K562 (cell line): ENCODE results near the gene TLR8. TPM values are rescaled to one million over a fixed set of nuclear protein-coding genes. Genes with fewer than 3 reads are reported as not detected.
A peak's percentile ranks its signal among the peaks of the same experiment; 100 is the strongest.

Experiments used
- ATF1 ChIP-seq, 2 experiments: fragments of 450-650 bp in 1 of 2; IDR thresholded peaks; 2 replicates each; pipeline ENCODE4 v1.6.1; 2016; ENCODE audit warnings: missing compliant biosample characterization in 1 of 2, missing genetic modification characterization in 1 of 2
- C11orf30 ChIP-seq: fragments of 450-650 bp; IDR thresholded peaks from 2 replicates; pipeline ENCODE4 v1.6.1; 2016; ENCODE audit warnings: low read depth, mild to moderate bottlenecking
- DEAF1 ChIP-seq: fragments of 450-650 bp; formaldehyde crosslinking; IDR thresholded peaks from 2 replicates; pipeline ENCODE4 v1.4.0; 2020; ENCODE audit warnings: mild to moderate bottlenecking, moderate library complexity
- ELF1 ChIP-seq: fragments of 200-800 bp; sonication (Bioruptor generic); IDR thresholded peaks from 2 replicates; pipeline ENCODE4 v1.6.1; 2016; ENCODE audit warnings: missing genetic modification characterization, missing compliant biosample characterization
- FOXK1 ChIP-seq: sonication (generic); formaldehyde crosslinking; IDR thresholded peaks from 2 replicates; pipeline ENCODE4 v1.8.0; 2022; ENCODE audit warnings: missing genetic modification reagents, mild to moderate bottlenecking, borderline replicate concordance
- FOXP1 ChIP-seq: sonication (generic); formaldehyde crosslinking; IDR thresholded peaks from 2 replicates; pipeline ENCODE4 v1.8.0; 2022; ENCODE audit warnings: mild to moderate bottlenecking, missing genetic modification reagents
- GABPB2 ChIP-seq: fragments of 250-450 bp; sonication (Bioruptor Pico); conservative IDR thresholded peaks from 2 replicates; pipeline ENCODE4 v1.5.1; 2021; ENCODE audit warnings: mild to moderate bottlenecking
- HDAC1 ChIP-seq, 2 experiments: fragments of 450-650 bp; IDR thresholded peaks; 2 replicates each; pipeline ENCODE4 v1.6.1; 2016 to 2017; ENCODE audit warnings: inconsistent platforms in 1 of 2, mild to moderate bottlenecking in 1 of 2, moderate library complexity in 1 of 2
- HNRNPUL1 ChIP-seq: fragments of 200-400 bp; formaldehyde crosslinking; IDR thresholded peaks from 2 replicates; pipeline ENCODE4 v1.6.1; 2017; ENCODE audit warnings: low read length
- NBN ChIP-seq: fragments of 450-650 bp; IDR thresholded peaks from 2 replicates; pipeline ENCODE4 v1.6.1; 2016; ENCODE audit warnings: low read depth, mild to moderate bottlenecking
- PBX2 ChIP-seq, 2 experiments: IDR thresholded peaks in 1 of 2; conservative IDR thresholded peaks in 1 of 2; 2 replicates each; pipeline ENCODE4 v1.6.1; 2016; ENCODE audit warnings: low read depth in 2 of 2, mild to moderate bottlenecking in 1 of 2, missing compliant biosample characterization in 1 of 2, missing genetic modification characterization in 1 of 2, moderate library complexity in 1 of 2
- POLR2H ChIP-seq: IDR thresholded peaks from 2 replicates; pipeline ENCODE4 v1.6.1; 2016; ENCODE audit warnings: missing genetic modification characterization, low read depth, mild to moderate bottlenecking, control low read depth, missing compliant biosample characterization, moderate library complexity
- PURB ChIP-seq: sonication (generic); formaldehyde crosslinking; IDR thresholded peaks from 2 replicates; pipeline ENCODE4 v1.9.0; 2021; ENCODE audit warnings: low read depth, mild to moderate bottlenecking, missing genetic modification reagents
- SIX5 ChIP-seq, 2 experiments: IDR thresholded peaks; 2 replicates each; pipeline ENCODE4 v1.6.1; 2011; ENCODE audit warnings: low read length in 2 of 2, borderline replicate concordance in 1 of 2, low read depth in 1 of 2, mild to moderate bottlenecking in 1 of 2, moderate library complexity in 1 of 2; ENCODE audit not compliant: insufficient read depth in 1 of 2
- TCF7L2 ChIP-seq: fragments of 150-350 bp; IDR thresholded peaks from 2 replicates; pipeline ENCODE4 v1.6.1; 2016; ENCODE audit warnings: low read depth, mild to moderate bottlenecking, low read length, moderate library complexity
- U2AF2 ChIP-seq: fragments of 200-400 bp; formaldehyde crosslinking; optimal IDR thresholded peaks from 2 replicates; pipeline ENCODE3; 2017; ENCODE audit warnings: low read depth, mild to moderate bottlenecking, low read length
- UBTF ChIP-seq, 2 experiments: IDR thresholded peaks; 2 replicates each; pipeline ENCODE4 v1.6.1; 2012; ENCODE audit warnings: improper control_type of control experiment in 2 of 2, low read depth in 2 of 2, low read length in 2 of 2, borderline replicate concordance in 1 of 2
- ZNF57 ChIP-seq: fragments of 450-650 bp; formaldehyde crosslinking; IDR thresholded peaks from 2 replicates; pipeline ENCODE4 v1.4.0; 2020; ENCODE audit warnings: mild to moderate bottlenecking, moderate library complexity
- polyA plus RNA-seq, 8 experiments: library from polyadenylated mRNA; depleted of rRNA in 4 of 8; stranded (reverse) in 5 of 8; unstranded in 3 of 8; fragments of >200 nt; fragmentation: Nextera tagmentation in 2 of 8; fragmentation: Illumina TruSeq in 1 of 8; extraction: Ambion mirVana in 2 of 8; extraction: Trizol in 1 of 8; gene quantifications; 2 replicates each; pipeline versions ENCODE4 v1.2.1 to v1.2.3, GENCODE V29; 2011 to 2014; ENCODE audit warnings: inconsistent platforms in 1 of 8, missing spikeins in 1 of 8
- total RNA-seq, 7 experiments: library from RNA; depleted of rRNA in 6 of 7; stranded (reverse); fragments of >200 nt in 6 of 7; fragmentation: Illumina TruSeq in 2 of 7; extraction: Trizol in 2 of 7; gene quantifications; 2 replicates each; pipeline versions ENCODE4 v1.2.1 to v1.2.3, GENCODE V29; 2011 to 2021; ENCODE audit warnings: low replicate concordance in 1 of 7
- TF ChIP-seq, protein P1 (sequence below): fragments of 450-650 bp; formaldehyde crosslinking; IDR thresholded peaks from 2 replicates; pipeline ENCODE4 v1.4.0; 2020; ENCODE audit warnings: mild to moderate bottlenecking, moderate library complexity

The TLR8 gene
- total and polyA plus RNA-seq, 9 of the 15 experiments (the other 6 are each of a cell fraction or from before 2014, with no cell fraction given) = not detected

DNA sequence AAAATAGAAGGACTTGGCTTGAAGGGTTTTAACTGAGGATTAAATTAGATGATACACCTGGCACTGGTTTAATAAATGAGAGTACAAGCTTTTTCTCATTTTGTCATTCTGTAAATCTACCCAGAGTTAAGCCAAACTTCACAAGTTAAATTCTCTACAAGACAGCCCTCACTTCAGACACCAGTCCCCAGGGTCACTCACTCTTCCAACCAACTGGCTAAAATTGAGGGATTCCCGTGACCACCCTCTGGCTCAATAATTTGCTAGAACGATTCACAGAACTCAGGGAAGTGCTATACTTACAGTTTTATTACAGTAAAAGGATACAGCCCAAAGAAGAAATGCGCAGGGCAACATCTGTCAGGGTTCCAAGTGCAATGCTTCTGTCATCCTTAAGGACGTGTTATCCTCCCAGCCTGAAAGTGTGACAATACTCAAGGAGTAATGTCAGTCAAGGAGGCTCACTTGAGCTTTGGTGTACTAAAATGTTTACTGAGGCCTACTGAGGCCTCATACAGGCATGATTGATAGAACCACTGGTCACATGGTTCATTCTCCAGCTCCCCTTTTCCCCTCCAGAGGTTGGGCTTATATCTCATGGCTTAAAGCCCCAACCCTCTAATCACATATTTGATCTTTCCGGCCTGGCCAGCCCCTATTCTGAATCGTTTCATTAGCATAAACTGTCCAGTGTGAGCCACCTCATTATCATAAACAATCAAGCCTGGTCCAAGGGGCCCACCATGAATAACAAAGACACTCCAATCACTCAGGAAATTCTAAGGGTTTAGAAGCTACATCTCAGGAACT, 58.9 kb downstream of the TLR8 start (continued):
- TF ChIP-seq SIX5 (IDR thresholded peaks at IDR 0.05; ENCODE audit: borderline replicate concordance in 1 of 2, insufficient read depth in 1 of 2, low read depth in 1 of 2, low read length in 2 of 2) = no peak
- no peak for TF ChIP-seq GABPB2 (CRISPR knock-in tag)
- no peak for TF ChIP-seq ATF1 (CRISPR knock-in tag; IDR thresholded peaks at IDR 0.05)
- TF ChIP-seq ATF1 (tag; IDR thresholded peaks at IDR 0.05) = 0 out of 2 replicates have a peak, but pooled peaks have one; percentile 9
- peak; percentile 83 for TF ChIP-seq POLR2H
- TF ChIP-seq FOXP1 (CRISPR knock-in tag) = no peak
- TF ChIP-seq UBTF (IDR thresholded peaks at IDR 0.05; ENCODE audit: borderline replicate concordance in 1 of 2, low read depth in 2 of 2, low read length in 2 of 2) = no peak
- no peak for TF ChIP-seq ELF1
- no peak for TF ChIP-seq HNRNPUL1
- no peak for TF ChIP-seq PBX2 (CRISPR knock-in tag; IDR thresholded peaks at IDR 0.05; ENCODE audit: low read depth)
- TF ChIP-seq PBX2 (tag; conservative IDR thresholded peaks at IDR 0.05; ENCODE audit: low read depth) = peak; percentile 75
- TF ChIP-seq NBN = no peak
- TF ChIP-seq PURB (CRISPR knock-in tag) = no peak
- no peak for TF ChIP-seq TCF7L2
- TF ChIP-seq FOXK1 (CRISPR knock-in tag) = no peak
- no peak for TF ChIP-seq DEAF1 (CRISPR knock-in tag)
- TF ChIP-seq, protein P1, sequence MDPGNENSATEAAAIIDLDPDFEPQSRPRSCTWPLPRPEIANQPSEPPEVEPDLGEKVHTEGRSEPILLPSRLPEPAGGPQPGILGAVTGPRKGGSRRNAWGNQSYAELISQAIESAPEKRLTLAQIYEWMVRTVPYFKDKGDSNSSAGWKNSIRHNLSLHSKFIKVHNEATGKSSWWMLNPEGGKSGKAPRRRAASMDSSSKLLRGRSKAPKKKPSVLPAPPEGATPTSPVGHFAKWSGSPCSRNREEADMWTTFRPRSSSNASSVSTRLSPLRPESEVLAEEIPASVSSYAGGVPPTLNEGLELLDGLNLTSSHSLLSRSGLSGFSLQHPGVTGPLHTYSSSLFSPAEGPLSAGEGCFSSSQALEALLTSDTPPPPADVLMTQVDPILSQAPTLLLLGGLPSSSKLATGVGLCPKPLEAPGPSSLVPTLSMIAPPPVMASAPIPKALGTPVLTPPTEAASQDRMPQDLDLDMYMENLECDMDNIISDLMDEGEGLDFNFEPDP (CRISPR knock-in tag) = no peak
- no peak for TF ChIP-seq HDAC1 (IDR thresholded peaks at IDR 0.05)
- no peak for TF ChIP-seq U2AF2
- TF ChIP-seq C11orf30 = no peak
- no peak for TF ChIP-seq ZNF57
